Measurements from ENCODE around the gene CAV2. TPM values are rescaled to one million over a fixed set of nuclear protein-coding genes. Genes with fewer than 3 reads are reported as not detected.

Gene CAV2
- total and polyA plus RNA-seq, 8 donors, result 15.0 to 27.6 (median 25.7) TPM

DNA sequence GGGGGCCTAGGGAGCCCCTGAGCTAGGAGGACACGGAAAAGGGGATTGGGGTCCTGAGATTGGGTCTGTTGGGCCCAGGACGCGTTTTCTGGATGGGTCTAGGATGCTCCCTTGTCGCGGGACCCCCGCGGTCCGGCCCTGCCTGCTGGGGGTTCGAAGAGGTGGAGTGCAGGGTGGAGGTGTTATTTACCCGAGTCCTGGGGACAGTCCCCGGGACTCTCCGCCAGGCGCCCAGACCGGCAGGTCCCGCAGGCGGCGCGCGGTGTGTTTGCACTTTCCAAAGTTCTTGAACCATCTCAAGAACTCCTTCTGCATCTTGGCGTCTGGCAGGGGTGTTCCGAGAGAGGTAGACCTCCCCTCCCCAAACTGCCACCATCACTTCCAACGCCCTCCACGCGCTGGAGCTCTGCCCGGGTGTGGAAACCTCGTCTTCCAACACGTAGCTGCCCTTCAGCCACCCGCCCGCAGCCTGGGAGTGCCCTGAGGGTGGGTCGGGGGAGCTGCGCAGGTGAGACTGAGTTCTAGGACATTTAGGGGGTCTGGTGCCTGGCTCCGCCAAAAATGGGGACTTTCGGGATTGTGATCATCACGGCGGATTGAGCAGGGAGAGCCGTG, 25.9 kb downstream of the CAV2 start:
- WGBS, 2 donors, result 1% methylated on average over 36 of the region's 36 CpGs
- Histone ChIP-seq H3K36me3 (no peaks in the 10 kb centered on the region), H3K4me3 (peak overlapping the region; percentile 21 to 68 (median 47)), H3K27ac (peak overlapping the region; percentile 6 to 48 (median 23)), H3K4me1 (no peaks in the 10 kb centered on the region), H3K27me3 (no peaks in the 10 kb centered on the region), H3K9me3 (no peaks in the 10 kb centered on the region)
- peak; percentile 62 to 76 (median 69) for ATAC-seq
- FAIRE-seq, result no peak
- DNase-seq, result peak; percentile 7 to 83 (median 43)
- intact Hi-C loops (cut with DNase I), result no loop called here
- TF ChIP-seq, protein P1, sequence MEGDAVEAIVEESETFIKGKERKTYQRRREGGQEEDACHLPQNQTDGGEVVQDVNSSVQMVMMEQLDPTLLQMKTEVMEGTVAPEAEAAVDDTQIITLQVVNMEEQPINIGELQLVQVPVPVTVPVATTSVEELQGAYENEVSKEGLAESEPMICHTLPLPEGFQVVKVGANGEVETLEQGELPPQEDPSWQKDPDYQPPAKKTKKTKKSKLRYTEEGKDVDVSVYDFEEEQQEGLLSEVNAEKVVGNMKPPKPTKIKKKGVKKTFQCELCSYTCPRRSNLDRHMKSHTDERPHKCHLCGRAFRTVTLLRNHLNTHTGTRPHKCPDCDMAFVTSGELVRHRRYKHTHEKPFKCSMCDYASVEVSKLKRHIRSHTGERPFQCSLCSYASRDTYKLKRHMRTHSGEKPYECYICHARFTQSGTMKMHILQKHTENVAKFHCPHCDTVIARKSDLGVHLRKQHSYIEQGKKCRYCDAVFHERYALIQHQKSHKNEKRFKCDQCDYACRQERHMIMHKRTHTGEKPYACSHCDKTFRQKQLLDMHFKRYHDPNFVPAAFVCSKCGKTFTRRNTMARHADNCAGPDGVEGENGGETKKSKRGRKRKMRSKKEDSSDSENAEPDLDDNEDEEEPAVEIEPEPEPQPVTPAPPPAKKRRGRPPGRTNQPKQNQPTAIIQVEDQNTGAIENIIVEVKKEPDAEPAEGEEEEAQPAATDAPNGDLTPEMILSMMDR (IDR thresholded peaks at IDR 0.05), result no peak

DNA sequence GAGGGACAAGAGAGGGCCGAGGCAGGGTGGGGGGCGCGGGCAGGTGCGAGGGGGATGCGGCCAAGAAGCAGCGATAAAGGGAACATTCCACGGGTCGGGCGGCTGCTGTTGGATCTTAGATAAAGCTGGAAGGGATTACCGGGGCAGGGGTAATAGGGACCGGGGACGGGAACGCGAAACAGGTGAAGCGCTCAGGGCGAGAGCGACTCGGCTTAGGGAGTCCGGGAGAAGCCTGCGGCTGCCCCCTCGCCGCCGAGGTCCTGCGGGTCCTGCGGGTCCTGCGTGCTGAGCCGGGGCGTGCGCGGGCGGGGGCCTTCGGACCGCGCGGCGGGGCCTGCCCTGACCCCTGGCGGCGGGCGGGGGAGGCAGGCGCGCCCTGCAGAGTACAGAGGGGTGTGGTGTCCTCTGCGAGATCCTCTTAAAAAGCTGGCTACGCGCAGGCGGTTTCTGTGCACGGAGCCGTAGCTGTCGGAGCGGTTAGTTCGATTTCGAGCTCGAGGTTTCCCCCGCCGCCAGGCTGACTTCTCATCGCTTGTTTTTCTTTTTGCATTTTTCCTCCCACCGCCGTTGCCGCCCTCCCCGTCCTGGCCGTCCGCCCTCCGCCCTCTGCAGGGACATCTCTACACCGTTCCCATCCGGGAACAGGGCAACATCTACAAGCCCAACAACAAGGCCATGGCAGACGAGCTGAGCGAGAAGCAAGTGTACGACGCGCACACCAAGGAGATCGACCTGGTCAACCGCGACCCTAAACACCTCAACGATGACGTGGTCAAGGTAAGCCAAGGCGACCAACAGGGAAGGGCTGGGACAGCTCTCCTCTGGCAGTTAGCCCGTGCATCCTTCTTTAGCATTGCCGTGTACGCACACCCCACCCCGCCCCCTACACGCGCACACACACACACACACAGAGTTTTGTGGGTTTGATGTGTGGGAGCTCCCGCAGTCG, 26.6 kb downstream of the CAV2 start:
- Histone ChIP-seq H3K9me3 (no peaks in the 10 kb centered on the region), H3K4me1 (no peaks in the 10 kb centered on the region), H3K27me3 (no peaks in the 10 kb centered on the region), H3K4me3 (peak overlapping the region; percentile 21 to 68 (median 47)), H3K36me3 (no peaks in the 10 kb centered on the region), H3K27ac (peak overlapping the region in 3 of 4 donors; percentile 2 to 48 (median 39))
- WGBS, 2 donors, result 3% methylated on average over 68 to 83 of the region's 83 CpGs
- DNase-seq (peak; percentile 45 to 90 (median 72)), FAIRE-seq (no peak), ATAC-seq (peak; percentile 90 to 92 (median 92))
- intact Hi-C loops (cut with DNase I), result no loop called here
- TF ChIP-seq, protein P1 (IDR thresholded peaks at IDR 0.05), result peak; percentile 77 to 89 (median 82)

DNA sequence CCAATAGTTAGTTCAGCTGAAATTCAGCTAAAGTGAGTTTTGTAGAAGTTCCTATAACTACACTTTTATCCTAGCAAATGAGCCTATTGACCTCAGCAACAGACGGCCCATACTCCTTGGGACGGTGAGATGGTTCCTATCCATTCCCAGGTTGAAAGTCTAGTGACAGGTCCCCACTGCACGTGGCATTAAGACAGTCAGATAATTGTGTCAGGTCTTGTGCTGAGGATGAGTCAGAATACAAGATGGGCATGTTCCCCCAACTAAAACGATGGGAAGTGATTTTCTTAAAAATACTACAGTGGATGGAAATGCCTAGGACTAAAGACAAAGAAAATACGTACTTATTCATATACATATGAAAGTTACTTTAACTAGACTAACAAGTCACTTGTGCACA, 27.4 kb downstream of the CAV2 start:
- no peak for DNase-seq
- TF ChIP-seq, protein P1 (IDR thresholded peaks at IDR 0.05), result no peak
- no peaks in the 10 kb centered on the region for H3K9me3 ChIP-seq
- H3K27me3 ChIP-seq, result no peaks in the 10 kb centered on the region
- H3K4me3 ChIP-seq, result peak overlapping the region in 2 of 4 donors; percentile 47 to 68
- no peaks in the 10 kb centered on the region for H3K36me3 ChIP-seq
- FAIRE-seq, result no peak
- no peak overlapping the region for H3K27ac ChIP-seq
- WGBS, 2 donors, result 59 to 65% methylated on average over 5 of the region's 5 CpGs
- no peak for ATAC-seq
- no peaks in the 10 kb centered on the region for H3K4me1 ChIP-seq
- intact Hi-C loops (cut with DNase I), result no loop called here

DNA sequence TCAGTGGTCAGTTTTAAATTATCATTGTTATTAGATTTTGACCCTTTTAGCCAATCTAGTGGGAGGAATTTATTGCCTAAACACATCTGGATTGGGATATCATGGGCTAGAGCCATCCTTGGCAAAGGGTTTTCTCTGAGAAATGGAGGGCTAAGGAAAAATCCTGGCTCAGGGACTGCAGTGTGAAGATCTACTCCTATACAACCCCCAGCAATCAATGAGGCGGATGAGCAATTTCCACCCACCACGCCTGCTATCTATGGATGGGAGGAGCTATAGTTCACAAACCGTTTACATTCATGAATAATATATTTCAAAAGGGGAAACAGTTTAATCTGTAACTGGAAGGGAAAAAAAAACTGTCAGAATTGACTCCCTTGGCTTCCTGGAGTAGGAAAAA, 28.0 kb downstream of the CAV2 start:
- DNase-seq (no peak), FAIRE-seq (no peak), ATAC-seq (no peak)
- Histone ChIP-seq H3K27ac (no peak overlapping the region), H3K4me3 (no peak overlapping the region), H3K9me3 (no peaks in the 10 kb centered on the region), H3K36me3 (no peaks in the 10 kb centered on the region), H3K27me3 (no peaks in the 10 kb centered on the region), H3K4me1 (no peaks in the 10 kb centered on the region)
- TF ChIP-seq, protein P1 (IDR thresholded peaks at IDR 0.05), result no peak
- intact Hi-C loops (cut with DNase I), result no loop called here
- WGBS, 2 donors, result 64 to 73% methylated on average over 3 of the region's 3 CpGs

All from pancreas (tissue), 10 donors.